GF-D8 (cell line): ENCODE measurements around the gene PIGU.

Experiments used
- DNase-seq: peaks from one replicate; lab custom pipeline; 2025; lab: John Stamatoyannopoulos, UW

Gene PIGU

GRCh38 chr20:34557936-34558319 is 119.0 kb downstream of the PIGU start:
- DNase-seq, result no peak

DNA sequence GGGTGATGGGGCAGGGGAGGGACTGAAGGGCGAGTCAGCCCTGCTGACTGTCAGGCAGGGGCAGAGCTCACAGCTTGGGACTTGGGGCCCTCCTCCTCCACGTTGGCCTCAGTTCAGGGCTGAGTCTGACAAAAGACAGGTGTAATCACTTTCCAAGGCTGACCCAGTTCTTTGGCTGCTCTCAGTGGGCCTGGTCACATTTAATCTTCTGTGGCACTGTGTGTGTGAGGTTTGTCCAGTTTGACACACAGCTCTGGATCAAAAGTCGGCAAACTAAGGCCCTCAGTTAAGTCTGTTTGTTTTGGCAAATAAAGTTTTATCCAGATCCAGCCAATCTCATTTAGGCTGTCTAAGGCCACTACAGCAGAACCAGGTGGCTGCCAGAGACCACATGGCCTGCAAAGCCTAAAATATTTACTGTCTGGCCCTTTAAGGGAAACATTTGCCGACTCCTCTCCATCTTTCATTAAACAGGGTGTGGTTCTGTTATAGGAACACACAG is 123.5 kb downstream of the PIGU start:
- DNase-seq, result no peak

- no peak for DNase-seq
Measured at GRCh38 chr20:34552569-34552968, 124.3 kb downstream of the PIGU start.

DNA sequence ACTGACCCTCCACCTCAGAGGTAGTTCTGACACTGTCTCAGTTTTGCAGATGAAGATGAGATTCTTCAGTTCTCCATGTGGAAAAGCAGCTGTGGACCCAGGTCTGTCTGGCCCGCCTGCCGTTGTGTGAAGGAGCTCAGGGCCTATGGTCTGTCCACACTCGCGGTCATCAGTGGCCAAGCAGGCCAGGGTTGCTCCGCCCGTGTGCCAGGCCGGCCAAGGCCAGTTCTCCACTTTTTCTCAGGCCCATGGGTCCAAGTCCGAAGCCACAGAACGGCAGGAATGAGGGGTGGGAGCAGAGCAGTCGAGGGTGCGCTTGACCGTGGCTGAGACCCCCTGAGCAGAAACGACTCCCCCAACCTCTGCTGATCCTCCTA is 127.0 kb downstream of the PIGU start:
- no peak for DNase-seq

GRCh38 chr20:34549291-34549928 is 127.5 kb downstream of the PIGU start:
- DNase-seq, result no peak

DNA sequence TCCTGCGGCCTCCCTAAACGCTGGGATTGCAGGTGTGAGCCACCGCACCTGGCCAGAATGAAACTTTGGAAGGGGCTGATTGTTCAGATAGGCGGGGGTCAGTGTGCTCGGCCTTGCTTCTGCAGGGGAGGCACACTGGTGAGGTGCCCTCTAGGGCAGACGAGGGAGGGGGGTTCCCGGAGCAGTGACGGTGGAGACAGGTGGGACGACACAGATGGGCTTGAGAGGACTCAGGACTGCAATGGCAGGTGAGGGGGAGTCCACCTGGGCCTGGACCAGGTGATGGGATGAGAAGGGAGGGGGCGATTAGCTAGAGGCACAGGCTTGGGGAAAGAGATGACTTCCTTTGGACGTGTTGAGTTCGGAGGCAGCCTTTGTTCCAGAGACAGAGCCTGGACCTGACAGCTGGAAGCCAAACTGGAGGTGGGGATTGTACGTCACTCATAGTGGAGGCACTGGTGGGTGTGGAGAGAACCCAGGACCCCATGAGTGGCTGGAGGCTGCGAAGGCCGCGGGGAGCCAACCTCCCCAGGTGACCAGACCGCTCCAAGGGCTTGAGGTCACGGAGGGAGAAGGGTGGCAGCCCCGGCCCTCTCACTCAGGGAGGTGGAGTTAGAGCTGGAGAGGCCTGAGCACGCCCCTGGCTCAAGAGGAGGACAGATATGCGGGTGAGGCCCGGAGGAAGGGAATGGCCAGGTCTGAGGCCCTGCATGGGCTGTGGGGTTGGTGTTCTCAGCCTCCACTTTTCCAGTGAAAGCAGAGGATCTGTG is 128.9 kb downstream of the PIGU start:
- DNase-seq, result no peak

GRCh38 chr20:34546751-34547181 is 130.1 kb downstream of the PIGU start:
- DNase-seq, result no peak

- DNase-seq, result no peak
Measured at GRCh38 chr20:34544109-34544796, 132.6 kb downstream of the PIGU start.

DNA sequence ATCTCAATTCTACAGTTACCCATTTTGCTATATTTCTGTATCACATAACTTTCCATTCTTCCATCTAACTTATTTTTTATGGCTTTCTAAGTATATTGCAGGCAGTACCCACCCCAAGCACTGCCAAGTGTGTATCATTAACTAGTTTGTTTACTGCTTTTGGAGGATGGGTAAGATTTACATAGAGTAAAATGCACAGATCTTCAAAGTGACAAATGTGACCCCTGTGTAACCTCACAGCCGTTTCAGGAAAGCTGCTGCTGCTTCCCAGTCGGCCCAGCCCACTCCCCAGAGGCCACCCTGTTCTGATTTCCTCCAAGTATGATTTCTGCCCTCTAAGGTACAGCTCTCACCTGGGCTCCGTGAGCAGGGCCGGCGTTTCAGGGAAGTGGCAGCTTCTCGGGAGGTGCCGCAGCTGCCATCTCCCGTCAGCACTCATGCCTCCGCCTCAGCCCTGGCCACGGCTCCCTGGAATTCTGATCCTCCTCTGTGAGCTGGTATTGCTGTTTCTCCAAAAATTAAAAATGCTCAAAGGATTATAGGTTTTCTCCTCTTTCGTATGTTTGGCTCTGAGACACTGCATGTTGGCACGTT is 133.3 kb downstream of the PIGU start:
- DNase-seq, result no peak

GRCh38 chr20:34542439-34542838 is 134.5 kb downstream of the PIGU start:
- no peak for DNase-seq

DNA sequence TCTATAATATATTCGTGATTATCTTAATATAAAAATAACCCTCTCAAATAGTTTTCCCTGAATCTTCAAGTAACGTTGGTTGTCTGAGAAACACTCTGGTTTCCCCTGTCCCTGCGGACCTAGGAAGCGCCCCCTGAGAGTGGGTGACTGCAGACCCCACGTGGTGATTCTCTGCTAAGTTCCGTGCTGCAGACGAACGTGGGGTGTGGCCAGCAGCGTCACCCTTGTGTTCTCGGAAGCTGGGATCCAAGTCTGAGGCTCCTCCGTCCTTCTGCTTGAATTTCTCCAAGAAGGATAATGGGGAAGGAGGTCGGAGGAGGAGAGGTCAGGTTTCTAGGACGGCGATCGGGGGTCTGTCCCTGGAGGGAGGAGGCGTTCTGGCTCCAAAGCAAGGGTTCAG is 135.0 kb downstream of the PIGU start:
- DNase-seq, result no peak

DNA sequence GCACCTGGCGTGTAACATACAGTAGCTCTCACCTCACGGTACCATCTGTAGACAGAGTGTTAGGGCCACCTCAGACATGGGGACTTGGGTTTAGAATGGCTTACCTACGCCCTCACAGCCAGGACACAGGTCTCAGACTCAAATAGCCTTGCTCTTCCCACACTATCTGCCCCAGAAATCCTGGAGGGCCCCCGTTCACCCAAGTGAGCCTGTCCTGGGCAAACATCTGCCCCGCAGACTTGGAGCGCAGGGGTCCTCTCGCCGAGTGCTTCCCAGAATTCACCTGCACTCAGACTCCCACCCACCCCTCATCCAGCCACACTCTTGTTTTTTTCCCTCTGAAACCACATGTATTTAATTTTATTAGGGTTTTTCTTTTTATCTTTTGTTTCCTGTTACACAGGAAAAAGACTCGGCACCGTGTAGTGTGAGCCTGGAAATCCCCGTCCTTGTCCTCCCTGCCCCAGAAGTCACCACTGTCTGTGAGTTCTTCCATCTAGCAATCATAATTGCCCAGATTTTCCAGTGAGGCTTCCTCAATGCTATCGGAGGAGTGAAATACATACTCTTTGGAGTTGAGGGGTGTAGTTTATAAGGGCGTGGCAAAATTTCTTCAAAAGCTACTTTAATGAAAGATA is 135.5 kb downstream of the PIGU start:
- DNase-seq, result no peak

DNA sequence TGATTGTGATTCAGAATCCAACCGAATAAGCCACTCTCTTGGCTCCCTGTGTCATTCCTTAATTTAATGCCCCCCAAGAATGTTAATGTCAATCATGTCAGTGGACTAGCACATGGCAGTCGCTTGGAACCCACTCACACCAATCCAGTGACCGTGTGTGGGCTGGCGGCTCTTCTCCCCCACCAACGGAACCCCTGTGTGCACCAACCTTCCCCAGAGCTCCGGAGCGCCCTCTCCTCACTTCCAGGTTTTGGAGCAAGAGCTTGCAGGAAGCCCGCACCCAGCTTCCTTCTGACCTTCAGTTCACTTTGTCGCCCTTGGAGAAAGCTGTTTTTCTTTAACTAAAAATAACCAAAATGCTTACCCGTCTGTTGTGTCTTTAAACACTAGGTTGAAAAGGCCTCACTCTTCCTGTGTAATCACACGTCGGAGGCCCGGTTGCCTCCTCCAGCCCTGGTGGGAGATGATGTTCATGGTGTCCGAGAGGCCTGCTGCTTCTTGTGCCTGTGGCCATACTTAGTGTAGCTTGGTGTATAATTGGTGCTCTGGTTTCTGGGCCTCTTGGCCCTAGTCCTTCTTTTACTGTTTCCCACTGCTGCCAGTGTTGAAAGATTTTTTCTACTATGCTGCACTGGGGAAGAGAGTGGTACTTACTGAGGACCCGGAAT is 136.2 kb downstream of the PIGU start:
- DNase-seq, result no peak

DNA sequence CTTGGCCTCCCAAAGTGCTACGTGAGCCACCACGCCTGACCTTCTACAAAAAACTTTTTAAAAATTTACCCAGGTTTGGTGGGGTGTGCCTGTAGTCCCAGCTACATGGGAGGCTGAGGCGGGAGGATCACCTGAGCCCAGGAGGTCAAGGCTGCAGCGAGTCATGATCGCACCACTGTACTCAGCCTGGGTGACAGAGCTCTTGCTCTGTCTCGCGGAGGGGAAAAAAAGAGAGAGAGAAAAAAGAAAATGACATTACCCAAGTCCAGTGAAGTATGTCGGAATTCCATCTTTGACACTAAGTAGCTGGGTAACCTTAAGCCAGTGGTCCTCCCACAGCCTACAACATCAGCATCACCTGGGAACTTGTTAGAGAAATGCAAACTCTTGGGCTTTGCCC is 137.1 kb downstream of the PIGU start:
- no peak for DNase-seq

GRCh38 chr20:34538671-34539123 is 138.2 kb downstream of the PIGU start:
- no peak for DNase-seq

DNA sequence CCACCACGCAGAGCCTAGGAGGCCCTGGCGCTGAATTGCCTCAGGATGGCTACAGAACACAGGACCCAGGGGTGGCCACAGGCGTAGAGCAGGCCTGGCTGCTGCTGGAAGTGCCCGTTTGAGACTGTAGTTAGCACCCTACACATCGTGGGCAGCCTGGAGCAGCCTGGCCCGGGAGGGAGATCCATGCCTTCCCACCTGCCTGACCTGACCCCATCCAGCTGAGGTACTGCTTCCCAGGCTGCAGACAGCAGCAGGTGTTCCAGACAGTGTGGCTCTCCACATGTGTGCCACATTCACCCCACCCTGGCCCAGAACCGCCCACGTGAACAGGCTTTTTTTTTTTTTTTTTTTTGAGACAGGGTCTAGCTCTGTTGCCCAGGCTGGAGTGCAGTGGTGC is 139.2 kb downstream of the PIGU start:
- DNase-seq, result no peak

- DNase-seq, result no peak
Measured at GRCh38 chr20:34536798-34537394, 140.0 kb downstream of the PIGU start.

DNA sequence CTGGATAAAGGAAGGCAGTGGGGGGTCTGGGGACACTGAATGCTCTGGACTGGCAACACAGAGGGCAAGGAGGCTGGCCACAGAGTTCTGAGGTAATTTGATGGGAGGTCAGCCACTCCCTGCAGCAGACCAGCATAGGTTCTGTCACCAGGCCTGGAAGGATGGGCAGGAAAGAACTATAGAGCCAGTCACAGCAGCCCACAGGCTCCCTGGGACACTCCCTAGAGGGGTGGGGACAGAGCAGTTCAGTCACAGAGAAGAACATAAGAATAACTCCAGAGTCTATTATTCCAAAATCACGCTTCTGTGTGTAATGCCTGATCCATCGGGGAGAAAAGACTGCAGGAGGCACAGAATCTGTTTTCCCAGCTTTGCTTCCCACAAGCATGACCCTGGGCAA is 141.0 kb downstream of the PIGU start:
- no peak for DNase-seq

GRCh38 chr20:34535301-34535840 is 141.5 kb downstream of the PIGU start:
- DNase-seq, result no peak

GRCh38 chr20:34534391-34535165 is 142.3 kb downstream of the PIGU start:
- no peak for DNase-seq
